Tibial nerve (tissue), 3 donors: ENCODE results near the gene NKAIN2.

Experiments used
- POLR2A ChIP-seq, 2 donors: fragments of 450-650 bp; IDR thresholded peaks; one replicate each; pipeline ENCODE4 v1.6.1; 2017; ENCODE audit warnings: antibody characterized with exemption in 2 of 2, mild to moderate bottlenecking in 2 of 2, moderate library complexity in 2 of 2
- TF ChIP-seq, protein P1 (sequence below), 5 experiments: fragments of 200-600 bp in 3 of 5; fragments of 450-650 bp in 2 of 5; sonication (generic) in 3 of 5; IDR thresholded peaks; one replicate each; pipeline ENCODE4 v1.5.1; 2016 to 2019; ENCODE audit warnings: antibody characterized with exemption in 5 of 5, mild to moderate bottlenecking in 3 of 5, moderate library complexity in 2 of 5

DNA sequence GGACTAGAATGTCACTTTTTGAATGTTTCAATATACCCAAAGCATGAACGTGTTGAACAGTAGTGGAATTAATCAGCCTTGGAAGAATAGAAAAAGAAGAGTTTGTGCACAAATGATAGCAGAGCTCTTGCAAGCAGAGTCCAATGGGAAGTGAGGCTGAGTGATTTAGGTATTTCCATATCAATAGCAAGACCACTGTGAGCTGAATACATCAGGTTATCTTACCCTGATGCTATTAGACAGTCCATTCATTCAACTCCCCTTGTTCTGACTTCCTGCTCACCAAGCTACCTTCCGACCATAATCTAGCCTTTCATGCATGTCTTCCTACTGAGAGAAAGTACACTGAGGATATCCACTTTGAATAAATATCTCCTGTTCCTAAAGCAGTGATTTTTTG, 809.4 kb downstream of the NKAIN2 start:
- TF ChIP-seq, protein P1, sequence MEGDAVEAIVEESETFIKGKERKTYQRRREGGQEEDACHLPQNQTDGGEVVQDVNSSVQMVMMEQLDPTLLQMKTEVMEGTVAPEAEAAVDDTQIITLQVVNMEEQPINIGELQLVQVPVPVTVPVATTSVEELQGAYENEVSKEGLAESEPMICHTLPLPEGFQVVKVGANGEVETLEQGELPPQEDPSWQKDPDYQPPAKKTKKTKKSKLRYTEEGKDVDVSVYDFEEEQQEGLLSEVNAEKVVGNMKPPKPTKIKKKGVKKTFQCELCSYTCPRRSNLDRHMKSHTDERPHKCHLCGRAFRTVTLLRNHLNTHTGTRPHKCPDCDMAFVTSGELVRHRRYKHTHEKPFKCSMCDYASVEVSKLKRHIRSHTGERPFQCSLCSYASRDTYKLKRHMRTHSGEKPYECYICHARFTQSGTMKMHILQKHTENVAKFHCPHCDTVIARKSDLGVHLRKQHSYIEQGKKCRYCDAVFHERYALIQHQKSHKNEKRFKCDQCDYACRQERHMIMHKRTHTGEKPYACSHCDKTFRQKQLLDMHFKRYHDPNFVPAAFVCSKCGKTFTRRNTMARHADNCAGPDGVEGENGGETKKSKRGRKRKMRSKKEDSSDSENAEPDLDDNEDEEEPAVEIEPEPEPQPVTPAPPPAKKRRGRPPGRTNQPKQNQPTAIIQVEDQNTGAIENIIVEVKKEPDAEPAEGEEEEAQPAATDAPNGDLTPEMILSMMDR (IDR thresholded peaks at IDR 0.05), result no peak
- no peak for TF ChIP-seq POLR2A (IDR thresholded peaks at IDR 0.05)
